GM18519 (cell line): ENCODE data around the gene NGLY1.
A peak's percentile ranks its signal among the peaks of the same experiment; 100 is the strongest.

Source experiments
- ATAC-seq: cut with Tn5 transposase; IDR thresholded peaks from one replicate; pipeline ENCODE4 v1.9.1; 2021; ENCODE audit warnings: mild to moderate bottlenecking, moderate library complexity; ENCODE audit not compliant: unreplicated experiment, low FRiP score

The NGLY1 gene

DNA sequence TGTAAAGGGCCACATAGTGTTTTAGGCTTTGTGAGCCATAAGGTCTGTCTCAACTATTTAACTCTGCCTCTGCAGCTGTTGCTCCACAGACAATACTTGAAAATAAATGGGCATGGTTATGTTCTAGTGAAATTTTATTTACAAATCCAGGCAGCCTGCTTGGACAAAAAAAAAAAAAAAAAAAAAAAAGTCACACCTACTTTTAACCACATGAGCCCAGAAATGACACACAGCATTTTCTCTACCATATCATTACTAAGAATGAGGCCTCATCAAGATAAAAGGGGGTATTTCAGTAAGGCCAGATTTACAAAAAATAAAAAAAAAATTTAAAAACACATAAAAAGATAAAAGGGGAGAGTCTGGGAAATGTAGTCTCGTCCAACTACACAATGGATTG lies 1.7 kb upstream of the NGLY1 start:
- no peak for ATAC-seq

DNA sequence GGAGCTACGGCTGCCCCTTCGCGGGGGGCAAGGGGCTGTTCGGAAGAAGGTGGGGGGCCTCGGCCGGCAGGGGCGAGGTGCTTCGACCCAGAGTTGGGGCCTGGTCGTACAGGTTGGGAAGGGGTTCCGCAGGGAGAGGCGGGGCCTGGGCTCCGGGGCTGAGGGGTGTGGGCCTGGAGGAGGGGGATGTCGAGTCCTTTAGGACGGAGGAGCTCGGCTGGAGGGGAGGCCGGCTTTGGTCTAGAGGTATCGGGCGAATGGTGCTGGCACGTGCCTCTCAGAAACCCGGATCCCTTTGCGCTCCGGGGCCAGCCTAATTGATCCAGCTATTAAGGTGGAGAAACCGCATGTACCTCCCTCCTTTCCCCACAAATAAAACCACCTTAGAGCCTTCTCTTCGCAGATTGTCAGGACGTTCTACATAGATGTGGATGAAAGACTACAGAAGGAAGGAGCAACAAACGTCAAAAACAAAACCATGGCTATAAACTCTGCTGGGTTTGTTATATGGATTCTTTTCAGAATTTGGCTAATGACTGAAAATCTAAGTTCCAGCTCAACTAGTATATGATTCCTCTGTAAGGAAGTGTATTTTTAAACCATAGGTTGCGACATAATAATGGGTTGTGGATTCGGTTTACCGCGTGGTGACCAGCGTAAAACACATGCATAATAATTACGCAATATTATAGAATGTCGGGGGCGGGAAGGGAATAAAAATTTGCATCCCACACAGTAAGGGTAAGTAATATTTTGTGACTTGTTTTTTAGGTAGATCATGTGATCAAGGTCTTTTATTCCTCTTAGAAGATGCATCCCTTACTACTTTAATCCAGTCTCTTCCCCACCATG lies 644 bp upstream of the NGLY1 start:
- ATAC-seq: peak; percentile 6

- ATAC-seq: no peak
Measured at GRCh38 chr3:25782636-25782937, 656 bp downstream of the NGLY1 start.

GRCh38 chr3:25781758-25782594 lies 1.3 kb downstream of the NGLY1 start:
- ATAC-seq: peak; percentile 71

DNA sequence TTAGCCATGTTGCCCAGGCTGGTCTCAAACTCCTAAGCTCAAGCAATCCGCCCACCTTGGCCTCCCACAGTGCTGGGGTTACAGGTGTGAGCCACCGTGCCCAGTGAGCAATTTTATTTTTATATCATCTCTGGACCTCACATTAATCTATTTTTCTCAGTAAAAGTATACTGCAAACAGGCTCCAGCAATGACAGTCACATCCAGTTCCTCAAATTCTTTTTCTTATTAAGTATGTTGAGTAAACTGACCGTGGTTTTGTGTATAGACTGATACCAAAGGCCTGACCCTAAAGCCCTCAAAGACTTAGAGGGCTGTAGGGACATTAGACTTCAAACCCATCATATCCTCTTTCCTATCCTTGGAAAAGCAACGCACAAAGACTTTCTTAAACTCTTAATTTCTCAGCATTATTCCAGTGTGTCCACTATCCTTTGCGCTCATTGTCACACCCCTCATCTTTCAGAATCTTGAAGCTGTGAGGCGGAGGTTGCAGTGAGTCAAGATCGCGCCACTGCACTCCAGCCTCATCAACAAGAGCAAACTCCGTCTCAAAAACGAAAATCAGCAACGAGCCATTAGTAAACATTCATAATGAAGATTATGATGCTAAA lies 2.0 kb downstream of the NGLY1 start:
- no peak for ATAC-seq

DNA sequence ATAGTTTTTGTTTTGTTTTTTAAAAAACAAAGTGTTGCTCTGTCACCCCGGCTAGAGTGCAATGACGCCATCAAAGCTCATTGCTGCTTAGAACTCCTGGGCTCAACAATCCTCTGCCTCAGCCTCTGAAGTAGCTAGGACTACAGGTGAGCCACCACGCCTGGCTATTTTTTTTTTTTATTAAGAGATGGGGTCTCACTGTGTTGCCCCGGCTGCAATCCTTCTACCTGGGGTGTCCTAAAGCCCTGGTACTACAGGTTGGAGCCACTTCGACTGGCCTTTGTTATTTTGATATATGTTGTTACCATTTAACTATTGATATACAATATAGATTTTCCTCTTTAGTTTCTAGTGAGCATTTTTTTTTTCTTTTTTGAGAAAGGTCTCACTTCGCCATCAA lies 2.6 kb downstream of the NGLY1 start:
- ATAC-seq: no peak

DNA sequence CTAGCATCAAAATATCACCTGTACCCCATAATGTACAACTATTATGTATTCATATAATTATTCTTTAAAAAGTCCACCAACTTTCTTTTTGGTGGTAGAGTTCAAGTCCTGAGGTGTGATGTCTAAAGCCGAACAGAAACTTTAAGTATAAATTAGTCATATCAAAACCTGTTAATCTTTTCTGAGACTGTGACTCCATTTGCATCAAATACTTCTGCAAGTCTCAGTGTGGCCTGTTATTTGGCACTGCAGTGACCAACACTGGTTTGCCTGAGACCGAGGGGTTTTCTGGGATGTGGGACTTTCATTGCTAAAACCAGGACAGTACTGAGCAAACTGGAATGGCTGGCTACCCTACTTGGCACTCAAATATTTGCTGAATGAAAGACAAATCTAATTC lies 7.3 kb downstream of the NGLY1 start:
- ATAC-seq: peak; percentile 76

DNA sequence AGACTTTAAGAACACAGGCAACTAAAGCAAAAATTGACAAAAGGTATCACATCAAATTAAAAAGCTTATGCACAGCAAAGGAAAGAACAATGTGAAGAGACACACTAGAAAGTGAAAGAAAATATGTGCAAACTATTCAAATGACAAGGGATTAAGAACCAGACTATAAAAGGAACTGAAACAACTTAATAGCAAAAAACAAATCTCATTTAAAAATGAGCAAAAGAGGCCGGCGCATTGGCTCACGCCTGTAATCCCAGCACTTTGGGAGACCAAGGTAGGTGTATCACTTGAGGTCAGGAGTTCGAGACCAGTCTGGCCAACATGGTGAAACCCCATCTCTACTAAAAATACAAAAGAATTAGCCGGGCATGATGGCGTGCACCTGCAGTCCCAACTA lies 14.4 kb downstream of the NGLY1 start:
- ATAC-seq: peak; percentile 94

- no peak for ATAC-seq
Measured at GRCh38 chr3:25751725-25752124, 31.5 kb downstream of the NGLY1 start.

GRCh38 chr3:25751048-25751447 lies 32.2 kb downstream of the NGLY1 start:
- no peak for ATAC-seq

DNA sequence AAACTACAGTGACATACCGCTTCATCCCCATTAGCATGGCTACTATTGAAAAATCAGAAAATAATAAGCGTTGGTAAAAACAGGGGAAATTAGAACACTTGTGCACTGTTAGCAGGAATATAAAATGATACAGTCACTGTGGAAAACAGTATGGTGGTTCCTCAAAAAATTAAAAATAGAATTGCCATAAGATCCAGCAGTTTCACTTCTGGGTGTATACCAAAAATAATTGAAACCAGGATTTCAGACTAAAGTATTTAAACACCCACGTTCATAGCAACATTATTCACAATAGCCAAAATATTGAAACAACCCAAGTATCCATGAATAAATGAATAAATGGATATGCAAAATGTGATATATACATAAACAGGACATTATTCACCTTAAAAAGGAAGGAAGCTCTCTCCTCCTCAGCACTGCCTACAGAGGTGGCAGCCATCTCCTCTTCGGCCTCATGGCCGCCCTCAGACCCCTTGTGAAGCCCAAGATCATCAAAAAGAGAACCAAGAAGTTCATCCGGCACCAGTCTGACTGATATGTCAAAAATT lies 34.1 kb downstream of the NGLY1 start:
- ATAC-seq: no peak

DNA sequence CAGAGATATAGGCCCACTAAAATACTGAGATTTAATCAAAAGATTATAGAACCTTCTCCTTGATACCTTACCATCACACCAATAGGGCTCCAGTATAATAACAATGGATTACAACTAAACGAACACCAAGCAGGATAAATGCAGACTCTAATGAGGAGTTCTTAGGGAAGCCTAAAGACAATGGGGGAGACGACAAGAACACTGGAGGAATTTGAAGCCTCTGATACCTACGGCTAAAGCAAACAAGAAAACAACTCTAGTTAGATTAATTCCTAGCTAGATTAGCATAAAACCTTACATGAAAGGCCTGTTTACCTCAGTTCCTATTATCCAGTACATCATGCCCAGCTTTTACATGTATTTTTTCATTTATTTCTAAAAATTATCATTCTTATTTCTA lies 35.1 kb downstream of the NGLY1 start:
- no peak for ATAC-seq

DNA sequence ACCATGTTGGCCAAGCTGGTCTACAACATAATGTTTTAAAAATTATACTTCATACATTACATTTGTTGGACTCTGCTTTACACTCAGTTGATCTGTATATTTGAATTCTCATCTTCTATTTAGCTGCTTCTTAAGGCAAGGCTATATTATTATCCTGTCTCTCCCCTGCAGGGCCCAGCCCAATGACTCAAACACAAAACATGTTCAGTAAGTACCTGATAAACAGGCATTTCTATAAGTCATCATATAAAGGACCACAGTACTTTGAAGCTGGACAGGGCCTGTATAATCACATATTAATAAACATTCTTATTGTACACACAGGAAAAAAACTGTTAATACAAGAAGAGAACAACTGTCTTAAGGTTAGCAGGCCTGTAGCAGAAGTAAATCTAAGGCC lies 36.2 kb downstream of the NGLY1 start:
- ATAC-seq: no peak

GRCh38 chr3:25744470-25744869 lies 38.8 kb downstream of the NGLY1 start:
- no peak for ATAC-seq

DNA sequence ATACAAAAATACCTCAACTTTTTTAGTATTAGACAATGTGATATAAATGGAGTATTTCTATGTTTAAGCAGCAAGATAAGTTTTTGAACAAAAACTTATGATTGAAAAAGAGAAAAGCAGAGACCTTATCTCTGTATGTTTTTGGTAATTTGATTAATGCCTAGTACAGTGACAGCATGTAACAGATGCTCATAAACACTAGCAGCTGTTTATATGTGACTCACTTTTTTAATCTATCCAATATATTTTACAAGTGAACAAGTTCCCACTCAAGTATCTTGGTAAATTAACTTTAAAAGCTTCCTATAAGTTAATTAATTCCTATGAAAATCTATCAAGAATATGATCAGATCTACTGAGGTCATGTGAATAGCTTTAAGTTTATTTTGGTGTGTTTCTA lies 55.1 kb downstream of the NGLY1 start:
- ATAC-seq: no peak

DNA sequence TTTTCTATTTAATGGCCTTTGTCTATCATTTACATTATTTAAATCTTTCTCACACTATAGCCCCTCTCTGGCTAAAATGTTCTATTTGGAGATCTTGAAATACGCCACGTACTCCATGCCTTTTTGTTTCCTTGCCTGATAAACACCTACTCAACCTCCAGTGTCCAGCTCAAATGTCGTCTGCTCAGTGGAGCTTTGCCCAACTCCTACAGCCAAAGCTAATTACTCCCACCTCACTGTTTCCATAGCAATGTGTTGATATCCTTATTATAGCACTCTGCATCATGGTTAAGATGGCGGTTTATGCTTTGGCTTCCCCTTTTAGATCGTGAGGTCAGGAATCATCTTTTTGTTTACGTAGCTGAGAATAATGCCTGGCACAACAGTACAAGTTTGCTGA lies 55.9 kb downstream of the NGLY1 start:
- no peak for ATAC-seq

GRCh38 chr3:25725810-25726209 lies 57.4 kb downstream of the NGLY1 start:
- ATAC-seq: no peak

DNA sequence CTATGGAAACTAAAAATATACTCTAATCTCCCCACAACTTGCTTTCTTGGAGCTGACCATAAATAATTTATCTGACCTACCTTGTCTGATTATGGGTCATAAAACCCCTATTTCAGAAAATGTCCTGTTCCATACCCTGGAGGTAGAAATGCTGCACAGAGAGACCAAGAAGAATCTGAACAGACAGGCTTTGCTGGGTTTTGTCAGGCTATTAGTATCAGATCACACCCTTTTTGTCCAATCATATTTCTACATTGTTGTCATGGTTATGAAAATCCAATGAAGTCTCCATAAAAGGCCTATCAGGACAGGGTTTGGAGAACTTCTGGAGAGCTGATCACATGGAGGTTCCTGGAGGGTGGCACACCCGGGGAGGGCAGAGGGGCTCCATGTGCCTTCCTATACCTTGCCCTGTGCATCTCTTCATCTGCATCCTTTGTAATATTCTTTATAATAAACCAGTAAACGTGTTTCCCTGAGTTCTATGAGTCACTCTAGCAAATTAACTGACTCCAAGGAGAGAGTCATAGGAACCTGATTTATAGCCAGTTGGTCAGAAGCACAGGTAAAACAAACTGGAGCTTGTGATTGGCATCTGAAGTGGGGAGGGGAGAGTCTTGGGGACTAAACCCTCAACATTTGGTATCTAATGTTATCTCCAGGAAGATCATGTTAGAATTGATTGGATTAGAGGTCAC lies 58.1 kb downstream of the NGLY1 start:
- no peak for ATAC-seq

DNA sequence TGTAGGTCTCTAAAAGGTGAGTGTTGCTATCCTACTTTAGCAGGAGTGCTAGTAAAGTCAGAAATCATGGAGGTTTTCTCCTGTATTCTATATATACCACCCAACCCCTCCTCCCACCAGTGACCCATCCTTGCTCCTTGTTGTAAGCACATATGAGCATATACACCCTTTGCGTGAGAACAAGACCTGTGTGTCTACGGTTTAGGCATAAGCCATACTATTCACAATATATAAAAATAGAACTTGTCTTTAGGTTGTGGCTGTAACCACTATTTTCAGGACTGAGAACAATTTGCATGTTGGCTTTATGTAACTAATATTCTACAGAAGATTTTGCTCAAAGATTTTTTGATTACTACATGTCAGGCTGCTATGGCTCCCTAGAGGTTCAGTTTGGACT lies 59.4 kb downstream of the NGLY1 start:
- ATAC-seq: peak; percentile 68

- no peak for ATAC-seq
Measured at GRCh38 chr3:25719321-25719720, 63.9 kb downstream of the NGLY1 start.
